Mucosa of gallbladder (tissue), 1 donor: ENCODE measurements around the gene PRAMEF1. TPM values are rescaled to one million over a fixed set of nuclear protein-coding genes. Genes with fewer than 3 reads are reported as not detected.
"Not testable (repeated sequence)": the region's sequence is repeated elsewhere in the genome, so short reads cannot be mapped to it uniquely, and the experiment has no call there.

ENCODE experiments used
- DNase-seq: peaks from one replicate; pipeline ENCODE4 v3.0.0-alpha.2; 2020; ENCODE audit warnings: low spot score
- total RNA-seq: library from RNA; stranded (reverse); gene quantifications from one replicate; pipeline ENCODE4 v1.2.1, GENCODE V29; 2021
- donor health status: DM: no; HTN: no; CAD: no.

The PRAMEF1 gene
- total RNA-seq: not detected

- not testable (repeated sequence) for DNase-seq
Measured at GRCh38 chr1:12791097-12791496, at the start of gene PRAMEF1. PRAMEF1 (plus strand) TSS chr1:12791397; CDS start chr1:12793228, 1,831 bp downstream.

- no peak for DNase-seq
Measured at GRCh38 chr1:12741946-12742345, 49.3 kb upstream of the PRAMEF1 start.

- DNase-seq: no peak
Measured at GRCh38 chr1:12745126-12745991, 45.8 kb upstream of the PRAMEF1 start.

- DNase-seq: no peak
Measured at GRCh38 chr1:12745992-12746323, 45.2 kb upstream of the PRAMEF1 start, which contains the start of gene CFAP107. CFAP107 (plus strand) TSS chr1:12746200; CDS start chr1:12746431, 231 bp downstream.

- DNase-seq: no peak
Measured at GRCh38 chr1:12748778-12749355, 42.3 kb upstream of the PRAMEF1 start.

- DNase-seq: no peak
Measured at GRCh38 chr1:12754738-12755137, 36.5 kb upstream of the PRAMEF1 start.

GRCh38 chr1:12756273-12756672 lies 34.9 kb upstream of the PRAMEF1 start:
- DNase-seq: no peak

GRCh38 chr1:12756768-12757413 lies 34.3 kb upstream of the PRAMEF1 start:
- no peak for DNase-seq

- DNase-seq: no peak
Measured at GRCh38 chr1:12757836-12758235, 33.4 kb upstream of the PRAMEF1 start.

- DNase-seq: no peak
Measured at GRCh38 chr1:12760256-12760795, 30.9 kb upstream of the PRAMEF1 start.

GRCh38 chr1:12761781-12762180 lies 29.4 kb upstream of the PRAMEF1 start:
- no peak for DNase-seq

- DNase-seq: no peak
Measured at GRCh38 chr1:12762766-12763165, 28.4 kb upstream of the PRAMEF1 start.

GRCh38 chr1:12763479-12763878 lies 27.7 kb upstream of the PRAMEF1 start:
- no peak for DNase-seq

- DNase-seq: no peak
Measured at GRCh38 chr1:12764016-12764415, 27.2 kb upstream of the PRAMEF1 start.

GRCh38 chr1:12769031-12769430 lies 22.2 kb upstream of the PRAMEF1 start:
- DNase-seq: no peak

GRCh38 chr1:12769976-12770505 lies 21.2 kb upstream of the PRAMEF1 start:
- DNase-seq: no peak

GRCh38 chr1:12770620-12771019 lies 20.6 kb upstream of the PRAMEF1 start:
- DNase-seq: no peak

- DNase-seq: no peak
Measured at GRCh38 chr1:12771186-12771585, 20.0 kb upstream of the PRAMEF1 start.

GRCh38 chr1:12772520-12772919 lies 18.7 kb upstream of the PRAMEF1 start:
- no peak for DNase-seq

- DNase-seq: no peak
Measured at GRCh38 chr1:12773438-12773837, 17.8 kb upstream of the PRAMEF1 start, which contains the start of gene PRAMEF12. PRAMEF12 (plus strand) TSS chr1:12773738; CDS start chr1:12774868, 1,130 bp downstream.

- DNase-seq: no peak
Measured at GRCh38 chr1:12774801-12775345, 16.3 kb upstream of the PRAMEF1 start.

- DNase-seq: no peak
Measured at GRCh38 chr1:12775443-12775842, 15.8 kb upstream of the PRAMEF1 start.
